Activated naive CD4-positive, alpha-beta T cell treated with anti-CD3 and anti-CD28 coated beads, Interleukin-2, amount 50 U/mL, for 16 hours (primary cell): ENCODE data around the gene SFXN1.

Experiments used
- DNase-seq: peaks from one replicate; pipeline ENCODE4 v3.0.0-alpha.2; 2020

Gene SFXN1

GRCh38 chr5:175466700-175467318 is 11.6 kb upstream of the SFXN1 start:
- DNase-seq, result no peak

GRCh38 chr5:175467983-175468690 is 10.2 kb upstream of the SFXN1 start:
- DNase-seq, result no peak

- no peak for DNase-seq
Measured at GRCh38 chr5:175468892-175469291, 9.5 kb upstream of the SFXN1 start.

GRCh38 chr5:175469916-175470315 is 8.4 kb upstream of the SFXN1 start:
- no peak for DNase-seq

GRCh38 chr5:175470781-175471180 is 7.6 kb upstream of the SFXN1 start:
- no peak for DNase-seq

GRCh38 chr5:175471196-175471595 is 7.2 kb upstream of the SFXN1 start:
- no peak for DNase-seq

- no peak for DNase-seq
Measured at GRCh38 chr5:175471628-175472027, 6.7 kb upstream of the SFXN1 start.

GRCh38 chr5:175472378-175472777 is 6.0 kb upstream of the SFXN1 start:
- DNase-seq, result no peak

- no peak for DNase-seq
Measured at GRCh38 chr5:175475248-175475647, 3.1 kb upstream of the SFXN1 start.

GRCh38 chr5:175477440-175477839 is 920 bp upstream of the SFXN1 start:
- no peak for DNase-seq

- no peak for DNase-seq
Measured at GRCh38 chr5:175478008-175478383, 364 bp upstream of the SFXN1 start.

GRCh38 chr5:175479125-175479881 is 943 bp downstream of the SFXN1 start:
- no peak for DNase-seq

GRCh38 chr5:175483337-175483736 is 5.0 kb downstream of the SFXN1 start:
- no peak for DNase-seq

GRCh38 chr5:175484322-175484721 is 6.0 kb downstream of the SFXN1 start:
- DNase-seq, result no peak

- DNase-seq, result no peak
Measured at GRCh38 chr5:175484829-175485228, 6.5 kb downstream of the SFXN1 start.

GRCh38 chr5:175485631-175486030 is 7.3 kb downstream of the SFXN1 start:
- no peak for DNase-seq

- no peak for DNase-seq
Measured at GRCh38 chr5:175487514-175488222, 9.3 kb downstream of the SFXN1 start.

- no peak for DNase-seq
Measured at GRCh38 chr5:175489693-175490443, 11.5 kb downstream of the SFXN1 start.

GRCh38 chr5:175491223-175491622 is 12.9 kb downstream of the SFXN1 start:
- DNase-seq, result no peak

GRCh38 chr5:175493260-175493659 is 14.9 kb downstream of the SFXN1 start:
- no peak for DNase-seq

- no peak for DNase-seq
Measured at GRCh38 chr5:175493726-175494125, 15.4 kb downstream of the SFXN1 start.
